Measurements from ENCODE around the gene REPIN1. TPM values are rescaled to one million over a fixed set of nuclear protein-coding genes. Genes with fewer than 3 reads are reported as not detected.

The REPIN1 gene
- total RNA-seq, 1 experiment from 2014 or later = 104 TPM

DNA sequence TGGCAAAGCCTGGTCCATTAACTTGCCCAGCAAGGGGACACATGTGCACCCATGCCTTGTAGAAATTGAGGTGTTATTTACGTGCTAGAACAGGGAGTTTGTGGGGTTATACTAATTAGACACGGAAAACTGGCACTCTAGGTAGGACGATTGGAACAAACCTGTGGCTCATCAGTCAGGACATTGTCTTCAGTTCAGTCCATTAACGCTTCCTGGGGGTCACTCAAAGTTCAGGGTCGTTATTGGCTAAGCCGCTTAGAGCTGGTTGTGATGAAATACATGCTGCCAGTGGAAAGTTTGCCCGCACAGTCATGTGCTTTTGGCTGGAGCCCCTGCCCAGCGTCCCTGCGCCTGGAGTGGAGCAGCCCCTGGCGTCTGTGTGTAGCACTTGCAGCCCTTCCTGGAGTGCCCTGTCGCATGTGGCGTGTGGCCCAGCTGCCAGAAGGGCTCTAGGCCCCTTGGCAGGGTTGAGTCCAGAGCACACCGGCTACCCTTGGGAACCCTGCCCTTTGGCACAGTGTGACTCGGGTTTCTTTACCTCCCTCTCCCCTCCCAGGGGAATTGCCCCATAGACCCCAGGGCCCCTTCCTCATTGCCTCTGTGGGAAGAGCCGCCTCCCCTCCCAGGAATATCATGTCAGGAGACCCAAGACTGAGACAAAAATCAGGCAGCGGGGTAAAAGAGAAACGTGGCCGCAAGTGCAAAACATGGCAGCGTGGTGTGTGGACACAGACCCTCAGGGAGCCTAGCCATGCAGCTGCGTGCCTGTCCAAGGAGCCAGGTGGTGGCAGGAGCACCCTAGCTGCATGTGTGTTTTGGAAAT is 20.3 kb downstream of the REPIN1 start:
- DNase-seq (ENCODE audit: extremely low read depth, low read depth) = no peak

DNA sequence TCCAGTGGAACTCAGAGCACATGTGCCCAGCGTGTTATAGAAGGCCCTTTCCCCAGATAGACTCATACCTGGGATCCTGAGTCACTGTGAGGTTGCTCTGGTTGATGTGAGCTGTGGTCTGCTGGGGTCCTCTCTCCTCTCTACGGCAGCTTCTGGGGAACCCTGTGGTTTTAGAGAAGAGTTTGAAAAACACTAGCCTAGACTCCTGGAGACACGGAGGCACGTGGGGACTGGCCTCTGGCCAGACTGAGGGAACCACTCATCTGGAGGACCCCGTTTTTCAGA is 20.9 kb downstream of the REPIN1 start:
- DNase-seq (ENCODE audit: extremely low read depth, low read depth) = no peak

DNA sequence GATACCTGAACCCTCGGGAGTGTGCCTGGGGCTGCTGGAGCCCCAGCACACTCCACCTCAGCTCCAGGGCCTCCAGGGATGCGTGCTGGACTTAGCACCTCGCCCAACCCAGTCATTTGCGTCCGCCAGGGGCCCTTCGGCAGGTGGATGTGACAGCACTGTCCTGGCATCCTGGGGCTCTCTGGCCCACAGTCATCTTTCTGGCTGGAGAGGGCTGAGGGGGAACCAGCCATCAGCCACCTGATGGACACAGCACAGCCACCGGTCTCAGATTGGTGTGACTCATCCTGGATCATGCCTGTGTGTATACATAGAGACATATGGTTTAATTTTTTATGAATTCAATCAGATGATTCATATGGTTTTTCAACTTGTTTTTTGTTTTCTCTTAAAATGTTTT is 21.6 kb downstream of the REPIN1 start:
- DNase-seq (ENCODE audit: extremely low read depth, low read depth) = no peak

DNA sequence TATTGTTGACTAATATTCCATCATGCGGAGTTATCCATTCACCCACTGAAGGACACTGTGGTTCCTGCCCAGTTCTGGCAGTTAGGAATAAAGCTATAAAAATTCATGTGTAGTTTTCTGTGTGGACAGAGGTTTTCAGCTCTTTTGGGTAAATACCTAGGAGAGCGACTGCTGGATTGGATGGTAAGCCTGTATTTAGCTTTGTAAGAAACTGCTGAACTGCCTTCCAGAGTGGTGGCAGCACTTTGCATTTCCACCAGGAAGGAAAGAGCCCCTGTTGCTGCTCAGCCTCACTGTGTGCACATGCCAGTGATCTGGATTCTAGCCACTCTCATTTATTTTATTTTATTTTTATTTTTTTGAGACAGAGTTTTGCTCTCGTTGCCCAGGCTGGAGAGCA is 24.7 kb downstream of the REPIN1 start:
- no peak for DNase-seq (ENCODE audit: extremely low read depth, low read depth)

DNA sequence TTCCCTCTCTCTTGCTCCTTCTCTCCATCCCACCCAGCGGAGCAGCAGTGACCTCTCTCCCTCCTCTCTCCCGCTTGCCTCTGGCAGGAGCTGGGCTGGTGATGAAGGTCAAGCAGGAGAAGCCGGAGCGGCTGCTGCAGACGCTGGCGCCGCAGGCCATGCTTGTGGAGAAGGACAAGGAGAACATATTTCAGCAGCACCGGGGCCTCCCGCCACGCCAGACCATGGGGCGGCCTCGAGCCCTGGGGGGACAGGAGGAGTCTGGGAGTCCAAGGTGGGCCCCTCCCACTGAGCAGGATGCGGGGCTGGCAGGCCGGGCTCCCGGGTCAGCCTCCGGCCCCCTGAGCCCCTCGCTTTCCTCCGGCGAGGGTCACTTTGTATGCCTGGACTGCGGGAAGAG is 27.8 kb downstream of the REPIN1 start:
- no peak for DNase-seq (ENCODE audit: extremely low read depth, low read depth)

DNA sequence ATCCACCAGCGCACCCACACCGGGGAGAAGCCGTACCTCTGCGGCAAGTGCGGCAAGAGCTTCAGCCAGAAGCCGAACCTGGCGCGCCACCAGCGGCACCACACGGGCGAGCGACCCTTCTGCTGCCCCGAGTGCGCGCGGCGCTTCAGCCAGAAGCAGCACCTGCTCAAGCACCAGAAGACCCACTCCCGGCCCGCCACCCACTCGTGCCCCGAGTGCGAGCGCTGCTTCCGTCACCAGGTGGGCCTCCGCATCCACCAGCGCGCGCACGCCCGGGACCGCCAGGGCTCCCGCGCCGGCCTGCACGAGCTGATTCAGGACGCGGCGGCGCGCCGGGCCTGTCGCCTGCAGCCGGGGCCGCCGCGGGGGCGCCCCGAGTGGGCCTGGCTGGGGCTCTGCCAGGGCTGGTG is 28.2 kb downstream of the REPIN1 start:
- DNase-seq (ENCODE audit: extremely low read depth, low read depth) = no peak

DNA sequence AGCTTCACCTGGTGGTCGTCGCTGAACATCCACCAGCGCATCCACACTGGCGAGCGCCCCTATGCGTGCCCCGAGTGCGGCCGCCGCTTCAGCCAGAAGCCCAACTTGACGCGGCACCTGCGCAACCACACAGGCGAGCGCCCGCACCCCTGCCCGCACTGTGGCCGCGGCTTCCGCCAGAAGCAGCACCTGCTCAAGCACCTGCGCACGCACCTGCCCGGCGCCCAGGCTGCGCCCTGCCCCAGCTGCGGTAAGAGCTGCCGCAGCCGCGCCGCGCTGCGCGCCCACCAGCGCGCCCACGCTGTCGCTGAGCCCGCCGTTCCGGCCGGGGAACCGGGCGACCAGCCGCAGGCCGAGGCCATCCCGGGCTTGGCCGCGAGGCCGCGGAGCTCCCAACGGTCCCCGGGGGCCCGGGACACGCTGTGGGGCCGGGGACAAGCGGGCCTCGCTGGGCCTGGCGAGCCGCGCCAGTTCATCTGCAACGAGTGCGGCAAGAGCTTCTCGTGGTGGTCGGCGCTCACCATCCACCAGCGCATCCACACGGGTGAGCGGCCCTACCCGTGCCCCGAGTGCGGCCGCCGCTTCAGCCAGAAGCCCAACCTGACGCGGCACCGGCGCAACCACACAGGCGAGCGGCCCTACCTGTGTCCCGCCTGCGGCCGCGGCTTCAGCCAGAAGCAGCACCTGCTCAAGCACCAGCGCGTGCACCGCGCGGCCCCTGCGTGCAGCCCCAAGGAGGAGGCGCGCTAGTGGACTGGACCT is 28.9 kb downstream of the REPIN1 start:
- DNase-seq (ENCODE audit: extremely low read depth, low read depth) = no peak

DNA sequence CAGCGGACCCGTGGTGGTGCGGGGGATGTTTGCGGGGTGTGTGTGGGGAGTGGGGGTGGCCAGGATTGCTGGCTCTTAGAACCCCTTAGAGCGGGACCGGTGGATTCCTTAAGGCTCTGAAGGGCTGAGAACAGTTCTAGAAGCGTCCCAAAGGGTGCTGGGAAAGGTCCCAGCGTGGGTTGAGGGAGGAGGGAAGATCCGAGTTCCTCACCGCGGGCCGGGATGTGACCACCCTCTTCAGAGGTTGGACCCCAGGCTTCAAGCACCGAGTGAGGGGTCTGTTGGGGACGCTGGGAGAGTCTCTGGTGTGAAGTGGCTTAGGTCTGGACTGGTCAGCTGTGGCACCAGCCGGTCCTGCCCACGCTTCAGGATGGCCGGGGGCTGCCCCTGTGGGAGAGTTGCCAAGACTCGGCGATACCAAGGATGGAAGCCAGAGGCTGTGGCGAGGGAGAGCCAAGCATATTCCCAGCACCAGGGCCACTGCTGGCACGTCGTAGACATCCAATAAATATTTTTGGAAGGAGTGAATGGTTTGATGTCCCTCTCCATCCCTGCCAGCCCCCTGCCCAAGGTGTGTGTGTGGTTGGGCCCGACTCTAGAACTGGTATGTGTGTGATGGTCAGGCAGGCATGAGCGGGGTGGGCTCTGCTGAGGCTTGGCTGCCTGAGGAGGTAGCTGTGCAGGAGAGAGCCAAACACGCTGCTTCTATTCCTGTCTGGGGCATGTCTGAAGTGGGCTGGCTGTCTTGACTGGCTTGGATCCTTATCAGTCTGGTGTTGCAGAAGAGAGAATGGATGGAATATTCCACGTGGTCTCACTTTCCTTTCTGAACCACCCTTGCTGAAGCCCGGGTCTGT is 29.7 kb downstream of the REPIN1 start:
- no peak for DNase-seq (ENCODE audit: extremely low read depth, low read depth)

DNA sequence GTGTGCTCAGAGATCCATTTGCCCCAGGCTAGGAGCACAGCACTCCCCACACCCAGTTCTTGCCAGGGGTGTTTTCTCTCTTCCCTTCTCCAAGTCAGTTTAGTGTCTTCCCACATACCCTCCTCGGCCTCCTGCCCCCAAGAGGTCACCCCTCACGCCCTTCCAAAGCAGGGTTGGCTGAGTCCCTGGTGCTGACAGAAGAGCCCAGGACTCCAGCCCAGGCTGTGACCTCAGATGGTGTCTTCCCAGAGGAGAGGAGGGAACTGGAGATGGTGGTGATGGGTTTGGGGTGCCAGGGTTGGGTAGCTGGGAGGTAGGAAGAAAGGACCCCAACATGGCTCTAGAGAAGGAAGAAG is 30.3 kb downstream of the REPIN1 start:
- no peak for DNase-seq (ENCODE audit: extremely low read depth, low read depth)

DNA sequence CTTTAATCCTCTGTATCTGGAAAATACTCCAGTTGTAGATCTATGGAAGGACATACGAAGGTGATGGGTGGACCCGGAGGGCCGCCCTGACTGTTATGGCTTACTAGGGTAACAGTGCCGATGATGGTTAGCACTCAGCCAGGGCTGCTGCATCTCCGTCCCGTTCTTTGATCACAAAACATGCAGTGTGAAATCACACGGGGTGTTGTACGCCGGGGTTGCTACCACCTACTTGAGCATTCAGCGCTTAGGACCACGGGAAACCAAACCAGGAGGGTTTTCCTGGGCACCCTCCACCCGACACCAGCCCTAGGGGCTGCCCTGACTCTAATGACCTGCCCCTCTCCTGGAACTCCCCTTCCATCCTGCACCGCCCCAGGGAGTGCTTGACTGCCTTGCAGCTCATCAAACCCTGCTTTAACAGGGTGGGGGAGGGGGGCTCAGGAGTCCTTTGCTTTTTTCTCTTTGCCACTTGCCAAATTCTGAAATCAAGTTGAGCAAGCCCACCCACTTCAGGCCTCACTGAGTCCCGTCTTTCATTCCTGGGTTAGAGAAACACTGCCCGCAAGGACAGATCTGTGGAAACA is 30.9 kb downstream of the REPIN1 start:
- no peak for DNase-seq (ENCODE audit: extremely low read depth, low read depth)

DNA sequence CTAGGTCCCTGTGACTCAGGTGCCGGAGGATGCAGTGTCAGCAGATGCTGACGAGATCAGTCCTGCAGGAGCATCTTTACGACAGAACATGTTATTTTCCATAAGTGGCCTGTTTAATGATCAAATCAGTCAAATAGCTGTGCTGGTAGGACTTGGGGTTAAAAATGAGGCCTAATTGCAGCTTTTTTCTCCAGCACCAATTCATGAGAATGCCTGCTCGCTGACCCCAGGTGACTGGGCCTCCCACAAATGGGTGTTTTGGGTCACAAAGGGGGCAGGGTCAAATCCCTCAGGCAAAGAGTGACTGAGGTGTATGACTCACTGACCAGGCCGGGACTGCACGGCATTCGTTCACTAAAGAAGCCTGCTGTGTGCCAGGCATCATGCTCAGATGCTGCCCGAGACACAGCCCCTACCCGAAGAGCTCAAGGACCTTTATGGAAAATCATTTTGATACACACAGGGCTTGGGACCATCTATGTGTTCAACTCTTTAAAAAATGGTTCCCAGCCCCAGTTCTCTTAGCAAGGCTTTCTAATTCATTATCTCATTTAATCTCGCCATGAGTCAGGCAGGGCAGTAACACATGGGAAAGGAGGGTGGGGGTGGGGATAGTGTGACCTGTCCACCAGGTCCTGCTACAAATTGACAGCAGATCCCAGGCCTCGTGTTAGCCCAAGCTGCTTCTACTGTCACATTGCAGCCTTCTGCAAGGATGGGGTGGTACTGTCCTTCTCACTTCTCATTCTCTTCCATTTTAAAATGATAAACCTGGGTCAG is 31.6 kb downstream of the REPIN1 start:
- no peak for DNase-seq (ENCODE audit: extremely low read depth, low read depth)

DNA sequence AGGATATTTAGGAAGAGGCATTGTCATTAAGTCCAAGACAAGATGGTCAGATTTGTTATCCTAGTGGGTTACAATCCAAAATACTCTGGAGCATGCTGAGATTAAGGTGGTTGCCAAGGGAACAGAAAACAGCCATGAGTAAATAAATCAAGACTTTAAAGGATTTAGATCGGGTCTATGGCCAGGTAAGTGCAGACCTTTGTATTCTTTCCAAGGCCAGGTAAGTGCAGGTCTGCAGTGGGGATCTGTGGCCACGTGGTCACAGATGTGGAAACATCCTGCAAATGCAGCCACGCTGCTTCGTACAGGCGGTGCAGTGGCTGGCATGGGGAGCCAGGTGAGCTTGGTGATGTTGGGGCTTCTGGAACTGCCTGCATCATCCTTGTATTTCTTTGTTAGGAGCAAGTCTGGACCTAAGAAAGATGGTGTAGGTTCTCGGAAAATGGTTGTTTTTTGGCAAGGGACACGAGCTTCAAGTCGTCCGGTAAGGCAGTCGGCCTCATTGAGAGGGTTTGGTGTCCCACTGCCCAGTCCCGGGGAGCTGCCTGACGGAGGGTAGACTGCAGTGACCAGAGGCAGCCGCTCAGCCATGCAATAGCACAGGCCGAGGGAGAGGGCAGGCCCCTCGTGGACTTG is 32.3 kb downstream of the REPIN1 start:
- DNase-seq (ENCODE audit: extremely low read depth, low read depth) = no peak

DNA sequence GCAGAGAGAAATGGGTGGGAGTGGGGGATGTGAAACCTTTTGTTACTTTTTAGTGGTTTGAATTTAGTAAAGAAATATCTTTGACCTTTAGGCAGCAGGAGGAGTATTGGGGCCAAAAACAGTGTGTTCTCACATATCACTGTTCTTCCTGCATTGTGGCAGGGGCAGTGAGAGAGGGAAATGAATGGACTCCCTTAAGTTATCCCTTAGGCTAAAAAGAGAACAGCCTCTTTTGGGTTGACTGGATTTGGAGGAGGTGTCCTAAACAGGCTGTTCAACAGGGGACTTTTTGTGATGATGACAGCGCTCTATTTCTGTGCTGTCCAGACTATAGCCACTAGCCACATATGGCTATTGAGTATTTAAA is 32.8 kb downstream of the REPIN1 start:
- DNase-seq (ENCODE audit: extremely low read depth, low read depth) = no peak

DNA sequence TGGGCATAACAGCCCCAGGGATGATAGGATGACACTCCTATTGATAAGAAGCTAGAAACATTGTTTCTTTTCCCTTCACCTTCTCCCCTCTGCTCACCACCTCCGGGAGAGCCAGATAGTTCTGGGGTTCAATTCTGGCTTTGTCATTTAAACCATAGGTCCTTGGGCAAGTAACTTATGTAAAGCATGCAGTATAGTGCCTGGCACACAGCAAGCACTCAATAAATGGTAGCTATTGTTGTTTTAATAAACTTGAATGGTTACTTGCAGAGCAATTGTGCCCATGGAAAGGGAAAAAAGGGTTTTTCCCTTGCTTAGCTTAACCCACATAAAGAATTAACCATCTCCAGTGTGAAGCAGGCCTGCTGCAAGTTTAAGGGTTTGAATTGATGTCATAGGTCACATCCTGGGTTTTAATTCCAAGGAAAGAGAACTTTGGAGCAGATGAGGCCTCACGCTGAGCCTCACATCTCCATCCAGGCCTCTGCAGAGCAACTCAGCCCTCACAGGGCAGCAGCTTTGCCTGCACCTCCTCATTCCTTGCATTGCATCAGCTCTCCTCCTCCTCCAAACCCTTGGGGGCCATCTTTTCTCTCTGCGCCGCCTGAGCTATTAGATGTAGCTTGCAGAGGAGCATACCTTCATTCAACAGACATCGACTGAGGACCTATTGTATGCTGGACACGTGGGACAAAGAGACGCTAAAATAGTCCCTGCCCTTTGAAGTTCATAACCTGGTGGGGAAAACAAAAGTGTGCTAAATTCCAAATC is 33.4 kb downstream of the REPIN1 start:
- no peak for DNase-seq (ENCODE audit: extremely low read depth, low read depth)

DNA sequence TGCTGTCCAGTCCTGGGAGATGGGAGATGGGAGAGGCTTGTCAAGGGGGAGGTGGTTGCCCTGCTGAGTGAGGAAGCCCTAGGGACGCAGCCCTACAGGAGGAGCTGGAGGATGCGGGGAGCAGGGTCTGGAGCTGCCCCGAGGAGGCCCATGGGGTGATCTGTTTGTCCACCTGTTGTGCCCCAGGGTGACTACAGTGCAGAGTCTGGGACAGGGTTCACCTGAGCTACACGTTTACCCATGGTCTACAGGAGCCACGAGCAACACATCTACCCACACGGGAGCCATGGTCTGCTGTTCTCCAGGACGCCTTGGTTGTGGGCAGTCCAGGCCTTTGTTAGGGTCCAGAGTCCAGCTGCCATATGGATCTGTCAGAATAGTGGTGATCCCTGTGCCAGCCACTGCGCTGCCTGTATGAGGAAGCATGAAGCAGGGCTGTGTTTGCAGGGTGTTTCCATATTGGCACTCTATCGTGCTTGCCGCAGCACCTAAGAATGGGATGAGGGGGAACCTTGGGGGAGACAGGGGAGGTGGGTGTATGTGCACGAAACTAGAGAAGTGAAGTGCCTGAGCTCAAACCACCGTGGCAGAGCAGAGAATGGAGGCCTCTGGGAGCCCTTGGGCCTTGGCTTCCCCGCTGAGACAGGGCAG is 34.2 kb downstream of the REPIN1 start:
- no peak for DNase-seq (ENCODE audit: extremely low read depth, low read depth)

DNA sequence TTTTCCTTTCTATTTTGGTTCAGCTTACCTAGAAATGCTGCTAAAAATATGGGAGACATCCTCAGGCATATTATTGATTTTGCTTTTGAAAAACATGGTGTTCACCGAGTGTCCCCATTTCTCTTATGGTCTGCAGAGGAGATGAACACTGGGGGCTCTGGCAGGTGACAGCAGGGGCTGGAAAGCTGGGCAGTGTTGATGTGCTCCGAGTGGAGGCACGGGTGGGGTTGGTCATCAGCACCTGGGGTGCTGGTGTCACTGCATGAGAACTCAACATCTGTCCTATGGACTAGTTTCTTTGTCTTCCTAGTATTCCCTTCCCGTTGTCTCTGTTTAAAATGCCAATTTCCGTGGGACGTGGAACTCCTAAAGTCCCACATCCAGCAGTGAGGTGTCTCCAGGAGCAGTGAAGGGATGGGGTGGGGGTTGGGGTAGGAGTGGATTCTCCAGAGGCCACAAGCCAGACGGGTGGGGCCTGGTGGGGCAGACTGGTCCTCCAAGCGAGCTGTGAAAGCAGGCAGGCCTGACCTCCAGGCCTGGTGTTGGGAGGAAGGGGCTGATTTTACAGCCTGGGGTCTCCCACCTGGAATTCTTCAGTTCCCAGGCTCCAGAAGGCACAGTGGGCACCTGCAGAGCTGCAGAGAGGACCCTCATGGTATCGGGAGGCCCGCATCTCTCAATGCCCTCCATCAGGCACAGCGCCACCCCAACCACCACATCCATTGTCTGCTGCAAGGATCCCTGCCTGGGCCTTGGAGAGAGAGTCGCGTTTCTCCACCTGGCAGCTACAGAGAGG is 35.0 kb downstream of the REPIN1 start:
- no peak for DNase-seq (ENCODE audit: extremely low read depth, low read depth)

DNA sequence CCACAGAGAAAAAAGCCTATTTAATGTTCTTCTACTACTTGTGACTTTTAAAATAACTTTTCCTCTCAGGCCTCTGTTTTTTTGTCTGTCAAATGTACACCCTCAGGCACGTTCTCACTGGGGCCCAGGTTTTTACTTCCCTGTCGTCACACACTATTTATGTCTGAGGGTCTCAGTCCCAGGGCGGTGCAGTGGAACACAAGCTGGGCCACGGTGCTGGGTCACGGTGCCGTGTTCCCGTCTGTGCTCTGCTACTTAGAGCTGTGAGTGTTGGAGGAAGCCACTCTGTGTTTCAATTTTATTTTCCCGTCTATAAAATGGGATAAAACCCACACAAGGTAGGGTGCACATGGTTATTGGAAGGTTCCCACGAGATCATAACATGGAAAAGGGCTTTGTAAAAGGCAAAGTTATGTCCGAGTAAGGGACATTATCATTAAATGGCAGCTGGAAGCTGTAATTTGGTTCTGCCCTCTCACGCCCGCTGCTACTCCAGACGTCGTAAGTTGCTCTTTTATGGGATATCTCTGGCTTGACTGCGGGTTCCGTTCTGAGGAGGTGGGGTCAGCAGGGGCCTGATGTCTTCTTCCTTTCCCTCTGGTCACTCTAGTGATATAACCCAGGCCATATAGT is 35.7 kb downstream of the REPIN1 start:
- DNase-seq (ENCODE audit: extremely low read depth, low read depth) = no peak

Measured in NCI-H460 (cell line).